Lower lobe of right lung (tissue), 2 donors: Measurements from ENCODE around the gene ZDHHC11. TPM values are rescaled to one million over a fixed set of nuclear protein-coding genes. Genes with fewer than 3 reads are reported as not detected.
"Not testable (repeated sequence)": the region's sequence is repeated elsewhere in the genome, so short reads cannot be mapped to it uniquely, and the experiment has no call there.

ENCODE experiments used
- ATAC-seq, 2 donors: fragments of 200-7000 bp; cut with Tn5 transposase; one replicate each; pipeline ENCODE4 v1.9.1; 2020 to 2022; ENCODE audit warnings: mild to moderate bottlenecking in 2 of 2, moderate library complexity in 2 of 2
- DNase-seq: peaks from one replicate; pipeline ENCODE4 v3.0.0-alpha.2; 2020
- H3K27ac ChIP-seq: fragments of 200-600 bp; one replicate; pipeline ENCODE4 v1.8.0; 2022
- H3K27me3 ChIP-seq: fragments of 200-600 bp; one replicate; pipeline ENCODE4 v1.8.0; 2022; ENCODE audit warnings: low read depth
- H3K36me3 ChIP-seq: fragments of 200-600 bp; one replicate; pipeline ENCODE4 v1.8.0; 2022; ENCODE audit warnings: mild to moderate bottlenecking
- H3K4me1 ChIP-seq: fragments of 200-600 bp; one replicate; pipeline ENCODE4 v1.8.0; 2022
- H3K4me3 ChIP-seq: fragments of 200-600 bp; one replicate; pipeline ENCODE4 v1.8.0; 2022; ENCODE audit warnings: mild to moderate bottlenecking
- H3K9me3 ChIP-seq: fragments of 200-600 bp; one replicate; pipeline ENCODE4 v1.8.0; 2022
- intact Hi-C: fragments of 100-400 bp; cut with DNase I; formaldehyde crosslinking; loops from one replicate; pipeline ENCODE4 v1.11.0; 2022
- total RNA-seq: library from RNA; stranded (reverse); fragmentation: NEBNext Ultra II Directional; extraction: Animal tissue kit (Norgen Biotek cat#: 25700); gene quantifications from one replicate; pipeline ENCODE4 v1.2.1, GENCODE V29; 2021
- donor health status: DM: no; HTN: yes; CAD: no; lungs with severe emphysema.

The ZDHHC11 gene
- total RNA-seq, 1 donor from 2014 or later = 28.7 TPM

GRCh38 chr5:787224-787856 lies 63.4 kb downstream of the ZDHHC11 start:
- intact Hi-C loops = not testable (repeated sequence)

GRCh38 chr5:785181-785705 lies 65.5 kb downstream of the ZDHHC11 start:
- DNase-seq (peak; percentile 53), ATAC-seq (peak; percentile 35 to 41)
- intact Hi-C loops, H3K36me3 ChIP-seq, H3K4me1 ChIP-seq, H3K9me3 ChIP-seq, H3K27me3 ChIP-seq: not testable (repeated sequence)
- peak overlapping the region; percentile 68 for H3K4me3 ChIP-seq
- peak overlapping the region; percentile 24 for H3K27ac ChIP-seq

More at GRCh38 chr5:787224-787856, 63.4 kb downstream of the ZDHHC11 start:
- not testable (repeated sequence) for DNase-seq, H3K9me3 ChIP-seq, H3K27me3 ChIP-seq, H3K4me1 ChIP-seq, H3K4me3 ChIP-seq, H3K27ac ChIP-seq, ATAC-seq, H3K36me3 ChIP-seq

- H3K36me3 ChIP-seq, intact Hi-C loops, H3K4me1 ChIP-seq, H3K9me3 ChIP-seq, H3K27me3 ChIP-seq: not testable (repeated sequence)
- Histone ChIP-seq H3K4me3 (peak within 1 kb of the TSS; percentile 68), H3K27ac (peak within 1 kb of the TSS; percentile 65)
- DNase-seq = peak; percentile 92
- ATAC-seq = peak; percentile 89 to 90
These were observed 66.2 kb downstream of the ZDHHC11 start, which contains the start of gene ZDHHC11B for GRCh38 chr5:784428-785177. TSS of gene ZDHHC11B (minus strand) at chr5:784729. CDS start at chr5:766919, 17,810 bp downstream.

GRCh38 chr5:783881-784427 lies 66.8 kb downstream of the ZDHHC11 start:
- DNase-seq = peak; percentile 48
- H3K9me3 ChIP-seq, H3K4me1 ChIP-seq, H3K36me3 ChIP-seq, H3K27me3 ChIP-seq, intact Hi-C loops: not testable (repeated sequence)
- ATAC-seq = peak; percentile 42 to 70
- peak overlapping the region; percentile 65 for H3K27ac ChIP-seq
- H3K4me3 ChIP-seq = peak overlapping the region; percentile 68

- H3K36me3 ChIP-seq, H3K9me3 ChIP-seq, intact Hi-C loops, H3K4me1 ChIP-seq, H3K27me3 ChIP-seq, H3K27ac ChIP-seq: not testable (repeated sequence)
- peak; percentile 69 for DNase-seq
- H3K4me3 ChIP-seq = peak overlapping the region; percentile 33
- peak; percentile 68 to 72 for ATAC-seq
These were observed 67.6 kb downstream of the ZDHHC11 start for GRCh38 chr5:783049-783802.

- H3K4me1 ChIP-seq, H3K4me3 ChIP-seq, H3K9me3 ChIP-seq, DNase-seq, H3K27ac ChIP-seq, H3K36me3 ChIP-seq, H3K27me3 ChIP-seq, intact Hi-C loops: not testable (repeated sequence)
- ATAC-seq = peak in 1 of 2 donors; percentile 1
These were observed 68.4 kb downstream of the ZDHHC11 start for GRCh38 chr5:782356-782755.

GRCh38 chr5:780571-780970 lies 70.2 kb downstream of the ZDHHC11 start:
- H3K27me3 ChIP-seq, intact Hi-C loops, H3K27ac ChIP-seq, H3K9me3 ChIP-seq, H3K4me1 ChIP-seq, H3K36me3 ChIP-seq, DNase-seq, ATAC-seq, H3K4me3 ChIP-seq: not testable (repeated sequence)

GRCh38 chr5:778967-779366 lies 71.8 kb downstream of the ZDHHC11 start:
- intact Hi-C loops, ATAC-seq: not testable (repeated sequence)

GRCh38 chr5:778421-778820 lies 72.4 kb downstream of the ZDHHC11 start:
- DNase-seq, H3K9me3 ChIP-seq, H3K27me3 ChIP-seq, H3K36me3 ChIP-seq, ATAC-seq, intact Hi-C loops, H3K27ac ChIP-seq, H3K4me1 ChIP-seq, H3K4me3 ChIP-seq: not testable (repeated sequence)

More at GRCh38 chr5:778967-779366, 71.8 kb downstream of the ZDHHC11 start:
- H3K4me1 ChIP-seq, DNase-seq, H3K9me3 ChIP-seq, H3K36me3 ChIP-seq, H3K4me3 ChIP-seq, H3K27ac ChIP-seq, H3K27me3 ChIP-seq: not testable (repeated sequence)
